Measurements from ENCODE around the gene EIF3L.

- no peak for TF ChIP-seq CTCF (IDR thresholded peaks at IDR 0.05)
- peak; percentile 81 to 89 for TF ChIP-seq POLR2A (IDR thresholded peaks at IDR 0.05)
Observed at GRCh38 chr22:37804881-37805809, 44.1 kb upstream of the EIF3L start.

All from adrenal gland (tissue), 5 donors.